Skin epidermis (tissue), 12 donors: ENCODE data around the gene ITPKC.
"Not testable (repeated sequence)": the region's sequence is repeated elsewhere in the genome, so short reads cannot be mapped to it uniquely, and the experiment has no call there.

Experiments
- H3K27ac ChIP-seq, 21 experiments: fragments of 200-600 bp; sonication (generic) in 11 of 21; one replicate each; pipeline ENCODE4 v1.5.0; 2020; ENCODE audit warnings: mild to moderate bottlenecking in 3 of 21, inconsistent platforms in 2 of 21, moderate library complexity in 2 of 21
- H3K4me3 ChIP-seq, 7 experiments: fragments of 200-600 bp; sonication (generic) in 2 of 7; one replicate each; pipeline ENCODE4 v1.5.0; 2020; ENCODE audit warnings: inconsistent platforms in 2 of 7, mild to moderate bottlenecking in 2 of 7, moderate library complexity in 1 of 7

The ITPKC gene

GRCh38 chr19:40754611-40755247 lies 37.8 kb downstream of the ITPKC start:
- H3K27ac ChIP-seq: peak overlapping the region in 16 of 21 experiments; percentile 11 to 83 (median 50)
- H3K4me3 ChIP-seq: peak overlapping the region in 1 of 7 experiments; percentile 17

DNA sequence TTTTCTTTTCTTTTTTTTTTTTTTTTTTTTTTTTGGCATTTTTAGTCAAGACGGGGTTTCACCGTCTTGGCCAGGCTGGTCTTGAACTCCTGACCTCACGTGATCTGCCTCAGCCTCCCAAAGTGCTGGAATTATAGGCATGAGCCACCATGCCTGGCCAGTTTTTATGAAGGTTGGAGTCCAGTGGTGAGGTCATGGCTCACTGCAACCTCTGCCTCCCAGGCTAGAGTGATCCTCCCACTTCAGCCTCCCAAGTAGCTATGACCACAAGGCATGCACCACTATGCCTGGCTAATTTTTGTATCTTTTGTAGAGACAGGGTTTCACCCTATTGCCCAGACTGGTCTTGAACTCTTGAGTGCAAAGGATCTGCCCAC lies 38.3 kb downstream of the ITPKC start:
- peak overlapping the region in 5 of 21 experiments; percentile 4 to 83 (median 39) for H3K27ac ChIP-seq
- H3K4me3 ChIP-seq: no peak overlapping the region

- H3K4me3 ChIP-seq: no peak overlapping the region
- peak overlapping the region in 4 of 21 experiments; percentile 4 to 83 (median 26) for H3K27ac ChIP-seq
Measured at GRCh38 chr19:40755791-40756190, 38.9 kb downstream of the ITPKC start.

GRCh38 chr19:40756502-40757110 lies 39.7 kb downstream of the ITPKC start:
- H3K27ac ChIP-seq: peak overlapping the region in 3 of 21 experiments; percentile 9 to 21 (median 13)
- H3K4me3 ChIP-seq: no peak overlapping the region

DNA sequence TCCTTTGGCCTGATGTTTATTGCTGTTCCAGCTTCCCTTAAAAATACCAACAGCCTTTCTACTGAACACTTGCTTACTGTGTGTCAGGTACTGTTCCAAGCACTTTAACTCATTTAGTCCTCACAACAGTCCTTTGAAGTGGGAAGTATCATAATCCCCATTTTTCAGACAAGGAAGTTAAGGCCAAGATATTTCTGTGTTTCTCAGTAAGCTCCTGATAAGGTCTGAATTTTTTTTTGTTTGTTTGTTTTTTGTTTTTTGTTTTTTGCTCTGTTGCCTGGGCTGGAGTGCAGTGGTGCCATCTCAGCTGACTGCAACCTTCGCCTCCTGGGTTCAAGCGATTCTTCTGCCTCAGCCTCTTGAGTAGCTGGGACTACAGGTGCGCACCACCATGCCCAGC lies 41.6 kb downstream of the ITPKC start:
- no peak overlapping the region for H3K4me3 ChIP-seq
- H3K27ac ChIP-seq: no peak overlapping the region

GRCh38 chr19:40759352-40759751 lies 42.4 kb downstream of the ITPKC start:
- peak overlapping the region in 1 of 21 experiments; percentile 7 for H3K27ac ChIP-seq
- H3K4me3 ChIP-seq: no peak overlapping the region

DNA sequence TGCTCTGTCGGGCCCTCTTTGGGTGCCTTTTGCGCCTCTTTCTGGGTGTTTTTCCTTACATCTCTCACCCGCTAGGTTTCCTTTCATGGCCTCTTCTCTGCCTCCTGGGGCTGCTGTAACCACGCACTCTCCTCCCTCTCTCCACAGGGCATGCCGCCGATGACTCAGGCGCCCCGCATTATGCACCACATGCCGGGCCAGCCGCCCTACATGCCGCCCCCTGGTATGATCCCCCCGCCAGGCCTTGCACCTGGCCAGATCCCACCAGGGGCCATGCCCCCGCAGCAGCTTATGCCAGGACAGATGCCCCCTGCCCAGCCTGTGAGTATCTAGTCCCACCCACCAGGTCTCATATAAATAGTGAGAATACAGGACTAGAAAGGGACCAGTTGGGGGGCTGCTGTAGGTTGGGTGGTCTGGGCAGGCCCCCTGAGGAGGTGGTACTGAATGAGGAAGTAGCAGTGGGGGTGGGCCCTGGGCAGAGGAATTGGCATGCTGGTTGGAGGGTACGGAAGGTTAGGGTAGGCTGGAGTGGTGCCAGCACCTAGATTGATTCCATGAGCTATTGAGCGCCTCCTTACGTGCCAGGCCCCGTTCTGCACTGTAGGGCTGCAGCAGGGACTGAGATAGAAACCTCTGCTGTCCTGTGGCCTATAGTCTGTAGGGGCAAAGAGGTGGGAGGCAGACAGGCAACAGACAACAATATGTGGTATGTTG lies 46.0 kb downstream of the ITPKC start:
- no peak overlapping the region for H3K4me3 ChIP-seq
- H3K27ac ChIP-seq: peak overlapping the region in 8 of 21 experiments; percentile 10 to 75 (median 20)

- peak overlapping the region in 1 of 21 experiments; percentile 22 for H3K27ac ChIP-seq
- no peak overlapping the region for H3K4me3 ChIP-seq
Measured at GRCh38 chr19:40763526-40763925, 46.6 kb downstream of the ITPKC start.

- Histone ChIP-seq H3K27ac (no peak overlapping the region), H3K4me3 (no peak overlapping the region)
Measured at GRCh38 chr19:40763963-40764362, 47.1 kb downstream of the ITPKC start.

GRCh38 chr19:40766385-40766784 lies 49.5 kb downstream of the ITPKC start:
- not testable (repeated sequence) for H3K4me3 ChIP-seq, H3K27ac ChIP-seq

DNA sequence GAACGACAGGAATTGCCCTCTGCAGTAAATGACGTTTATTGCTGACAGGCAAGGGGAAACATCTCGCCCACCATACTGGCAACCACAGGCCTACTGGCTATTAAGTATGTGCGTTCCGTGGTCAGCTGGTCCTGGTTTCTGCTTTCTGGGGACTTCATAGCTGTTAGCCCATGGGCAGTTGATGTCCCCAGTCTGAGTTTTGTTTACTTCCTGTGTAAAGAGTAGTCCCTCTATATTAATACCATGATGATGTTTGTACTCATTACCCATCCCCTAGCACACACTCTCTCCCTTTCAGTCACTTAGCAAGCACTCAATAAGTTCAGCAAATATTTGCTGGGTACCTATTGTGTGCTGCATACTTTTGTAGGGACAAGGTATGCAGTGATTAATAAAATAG lies 52.0 kb downstream of the ITPKC start:
- Histone ChIP-seq H3K4me3 (no peak overlapping the region), H3K27ac (no peak overlapping the region)

DNA sequence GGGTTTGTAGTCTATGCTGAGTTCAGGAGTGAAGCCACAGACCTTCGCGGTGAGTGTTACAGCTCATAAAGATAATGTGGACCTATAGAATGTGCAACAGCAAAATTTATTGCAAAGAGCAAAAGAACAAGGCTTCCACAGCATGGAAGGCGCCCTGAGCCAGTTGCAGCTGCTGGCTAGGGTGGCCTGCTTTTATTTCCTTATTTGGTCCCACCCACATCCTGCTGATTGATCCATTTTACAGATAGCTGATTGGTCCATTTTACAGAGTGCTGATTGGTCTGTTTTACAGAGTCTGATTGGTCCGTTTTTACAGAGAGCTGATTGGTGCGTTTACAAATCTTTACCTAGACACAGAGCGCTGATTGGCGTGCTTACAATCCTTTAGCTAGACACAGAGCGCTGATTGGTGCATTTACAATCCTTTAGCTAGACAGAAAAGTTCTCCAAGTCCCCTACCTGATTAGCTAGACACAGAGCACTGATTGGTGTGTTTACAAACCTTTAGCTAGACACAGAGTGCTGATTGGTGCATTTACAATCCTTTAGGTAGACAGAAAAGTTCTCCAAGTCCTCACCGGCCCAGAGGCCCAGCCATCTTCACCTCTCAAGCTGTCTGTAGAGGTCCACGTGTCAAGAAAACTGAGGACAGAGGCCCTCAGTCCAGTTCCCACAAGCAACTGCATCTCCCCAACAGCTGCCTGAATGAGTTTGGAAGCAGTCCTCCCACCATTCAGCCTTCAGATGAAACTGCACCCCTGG lies 54.4 kb downstream of the ITPKC start:
- not testable (repeated sequence) for H3K4me3 ChIP-seq, H3K27ac ChIP-seq

- H3K27ac ChIP-seq: peak within 1 kb of the TSS in 7 of 21 experiments; percentile 16 to 89 (median 50)
- H3K4me3 ChIP-seq: no peak within 1 kb of the TSS
Measured at GRCh38 chr19:40774916-40775631, 58.2 kb downstream of the ITPKC start, which contains the start of gene MIA. Gene MIA (plus strand): TSS chr19:40775521. CDS start chr19:40775543, 22 bp downstream.

GRCh38 chr19:40775632-40776022 lies 58.7 kb downstream of the ITPKC start:
- H3K27ac ChIP-seq: peak overlapping the region in 4 of 21 experiments; percentile 30 to 58 (median 52)
- no peak overlapping the region for H3K4me3 ChIP-seq

DNA sequence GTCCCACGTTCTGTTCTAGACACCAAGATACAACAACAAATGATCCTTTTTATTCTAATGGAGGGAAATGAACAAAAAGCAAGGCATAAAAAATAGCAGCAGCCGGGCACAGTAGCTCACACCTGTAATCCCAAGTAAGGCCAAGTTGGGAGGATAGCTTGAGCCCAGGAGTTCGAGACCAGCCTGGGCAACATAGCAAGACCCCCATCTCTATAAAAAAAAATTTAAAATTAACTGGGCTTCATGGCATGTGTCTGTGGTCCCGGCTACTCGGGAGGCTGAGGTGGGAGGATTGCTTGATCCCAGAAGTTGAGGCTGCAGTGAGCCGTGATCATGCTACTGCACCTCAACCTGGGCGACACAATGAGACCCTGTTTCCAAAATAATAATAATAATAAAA lies 59.5 kb downstream of the ITPKC start:
- peak overlapping the region in 11 of 21 experiments; percentile 89 to 99 (median 93) for H3K27ac ChIP-seq

GRCh38 chr19:40776932-40777644 lies 60.2 kb downstream of the ITPKC start:
- peak overlapping the region; percentile 53 to 83 (median 71) for H3K4me3 ChIP-seq
- H3K27ac ChIP-seq: peak overlapping the region; percentile 68 to 99 (median 94)

More for the DNA sequence above, 59.5 kb downstream of the ITPKC start:
- H3K4me3 ChIP-seq: no peak overlapping the region

DNA sequence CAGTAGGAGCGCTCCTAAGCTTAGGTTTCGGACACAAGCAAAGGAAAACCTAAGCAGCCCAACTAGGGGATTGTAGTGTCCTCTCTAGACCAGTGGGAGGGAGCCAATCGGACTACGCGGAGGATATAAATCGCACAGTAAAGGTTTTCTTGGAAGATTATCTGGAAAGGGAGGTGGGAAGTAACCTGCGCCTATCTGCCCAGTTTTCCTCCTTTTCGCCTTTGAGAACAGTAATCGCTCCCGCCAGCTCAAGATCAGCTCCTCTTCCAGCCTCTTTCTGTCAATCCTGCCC lies 60.7 kb downstream of the ITPKC start:
- H3K27ac ChIP-seq: peak overlapping the region; percentile 68 to 99 (median 94)
- peak overlapping the region; percentile 53 to 83 (median 71) for H3K4me3 ChIP-seq

DNA sequence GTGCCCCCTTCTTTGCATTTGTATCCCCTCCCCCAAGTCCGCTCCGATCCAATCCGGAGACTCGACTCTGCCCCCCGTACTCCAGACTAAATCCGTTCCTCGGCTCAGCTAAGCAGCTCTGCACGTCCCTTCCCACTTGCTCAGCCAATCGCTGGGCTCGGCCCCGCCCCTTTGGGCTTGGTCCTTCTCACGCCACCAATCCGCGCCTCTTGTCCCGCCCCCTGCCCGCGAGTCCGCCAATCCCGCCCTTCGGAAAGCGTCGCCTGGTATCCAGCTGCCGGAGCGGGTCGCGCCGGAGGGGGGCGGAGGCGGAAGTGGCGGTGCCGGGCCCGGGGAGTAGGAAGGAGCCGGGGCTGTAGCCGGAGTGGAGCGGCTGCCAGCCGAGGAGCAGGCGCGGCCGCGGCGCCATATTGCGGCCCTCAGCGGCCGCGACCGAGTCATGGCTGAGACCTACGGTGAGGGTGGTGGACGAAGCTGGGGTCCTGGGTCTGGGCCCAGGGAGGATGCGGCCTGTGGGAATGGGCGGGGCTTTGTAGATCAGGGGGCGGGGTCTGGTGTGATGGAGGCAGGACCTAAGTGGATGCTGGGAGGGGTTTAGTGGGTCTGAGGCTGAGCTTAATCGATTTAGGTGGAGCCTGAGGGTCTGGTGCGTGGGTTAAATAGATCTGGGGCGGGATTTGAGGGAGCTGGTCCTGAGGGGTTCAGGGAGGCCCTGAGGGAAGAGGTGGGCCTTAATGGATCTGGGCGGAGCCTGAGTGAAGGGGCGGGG lies 61.2 kb downstream of the ITPKC start, which contains the start of gene RAB4B:
TSS of gene RAB4B (plus strand) at position 311 of the 769 bp plus-strand sequence. CDS start at position 440, 129 bp downstream.
- H3K4me3 ChIP-seq: peak within 1 kb of the TSS; percentile 53 to 83 (median 71)
- peak within 1 kb of the TSS; percentile 68 to 99 (median 94) for H3K27ac ChIP-seq
